ENCODE data around the gene FCER2. TPM values are rescaled to one million over a fixed set of nuclear protein-coding genes. Genes with fewer than 3 reads are reported as not detected.

The FCER2 gene
- polyA plus RNA-seq, 2 of the 4 experiments (the other 2 are of a cell fraction), result not detected

GRCh38 chr19:7650148-7650547 lies 51.8 kb downstream of the FCER2 start:
- H3K9me3 ChIP-seq, result no peaks in the 10 kb centered on the region
- ChIA-PET POLR2A (no interaction called here), CTCF (interaction anchor here (0.7 kb wide), 1 partner anchor 30 kb away, joined by 4 read pairs; the partner anchor contains the start of gene TRAPPC5)
- ATAC-seq, result no peak
- 84% methylated on average over 2 of the region's 2 CpGs for WGBS (ENCODE audit: missing lambda C conversion rate)
- H3K4me3 ChIP-seq, result no peak overlapping the region
- H3K4me1 ChIP-seq, result no peaks in the 10 kb centered on the region
- no peak overlapping the region for H3K4me2 ChIP-seq
- no peak for DNase-seq (ENCODE audit: low read depth in 1 of 2, low spot score in 1 of 2)
- no peak for TF ChIP-seq EHF (CRISPR knock-in tag; IDR thresholded peaks at IDR 0.05)
- TF ChIP-seq ZFP36 (IDR thresholded peaks at IDR 0.05; ENCODE audit: borderline replicate concordance, partially characterized antibody), result peak; percentile 85
- H3K27ac ChIP-seq, result no peak overlapping the region
- no peak for FAIRE-seq

- 88% methylated on average over 12 of the region's 15 CpGs for WGBS (ENCODE audit: missing lambda C conversion rate)
- ChIA-PET POLR2A (no interaction called here), CTCF (interaction anchor here (0.9 to 1.8 kb wide), 3 partner anchors 25 to 32 kb away, joined by 3 to 5 read pairs (median 5); partner anchors contain the start of gene TRAPPC5)
- H3K4me1 ChIP-seq, result no peaks in the 10 kb centered on the region
- DNase-seq (ENCODE audit: low read depth in 1 of 2, low spot score in 1 of 2), result no peak
- FAIRE-seq, result no peak
- no peak overlapping the region for H3K4me3 ChIP-seq
- no peak for ATAC-seq
- no peak overlapping the region for H3K27ac ChIP-seq
- H3K9me3 ChIP-seq, result no peaks in the 10 kb centered on the region
- TF ChIP-seq MYC (IDR thresholded peaks at IDR 0.05; ENCODE audit: borderline replicate concordance, low read length), result no peak
- no peak for TF ChIP-seq SREBF2 (IDR thresholded peaks at IDR 0.05)
- TF ChIP-seq JUNB (IDR thresholded peaks at IDR 0.05), result no peak
- TF ChIP-seq HOXA7 (CRISPR knock-in tag; IDR thresholded peaks at IDR 0.05), result no peak
- no peak for TF ChIP-seq FOSL2 (IDR thresholded peaks at IDR 0.05)
- TF ChIP-seq FOSL2 (CRISPR knock-in tag; IDR thresholded peaks at IDR 0.05), result no peak
- no peak for TF ChIP-seq POLR2A (IDR thresholded peaks at IDR 0.05; ENCODE audit: low read length)
- TF ChIP-seq PHF8 (IDR thresholded peaks at IDR 0.05; ENCODE audit: borderline replicate concordance, low read depth), result no peak
- TF ChIP-seq ZSCAN20 (CRISPR knock-in tag; IDR thresholded peaks at IDR 0.05), result no peak
- TF ChIP-seq FOSB (CRISPR knock-in tag; IDR thresholded peaks at IDR 0.05), result no peak
- no peak for TF ChIP-seq NFE2L2 (conservative IDR thresholded peaks at IDR 0.05; ENCODE audit: low read length)
- TF ChIP-seq ZNF302 (CRISPR knock-in tag; IDR thresholded peaks at IDR 0.05), result no peak
- TF ChIP-seq CTCF (IDR thresholded peaks at IDR 0.05), result no peak
- TF ChIP-seq CHD2 (IDR thresholded peaks at IDR 0.05; ENCODE audit: low read length, partially characterized antibody), result no peak
- TF ChIP-seq BHLHE40 (IDR thresholded peaks at IDR 0.05; ENCODE audit: low read depth, low read length), result no peak
- TF ChIP-seq RNF2 (IDR thresholded peaks at IDR 0.05; ENCODE audit: borderline replicate concordance, low read depth), result no peak
- no peak for TF ChIP-seq ATOH8 (CRISPR knock-in tag; IDR thresholded peaks at IDR 0.05; ENCODE audit: low read depth)
- no peak for TF ChIP-seq RAD21 (conservative IDR thresholded peaks at IDR 0.05 in 1 of 2, IDR thresholded peaks at IDR 0.05 in 1 of 2)
- no peak overlapping the region for H3K4me2 ChIP-seq
Measured at GRCh38 chr19:7648265-7649014, 53.5 kb downstream of the FCER2 start.

- FAIRE-seq (no peak), DNase-seq (ENCODE audit: low read depth in 1 of 2, low spot score in 1 of 2) (no peak), ATAC-seq (no peak)
- ChIA-PET CTCF (interaction anchor here (1.0 kb wide), 1 partner anchor 10 kb away, joined by 3 read pairs; no protein-coding TSS in a partner anchor), POLR2A (no interaction called here)
- Histone ChIP-seq H3K9me3 (no peaks in the 10 kb centered on the region), H3K4me1 (no peaks in the 10 kb centered on the region), H3K4me2 (no peak overlapping the region), H3K4me3 (no peak overlapping the region), H3K27ac (no peak overlapping the region)
- TF ChIP-seq BHLHE40 (IDR thresholded peaks at IDR 0.05; ENCODE audit: low read depth, low read length) (no peak), ESRRA (IDR thresholded peaks at IDR 0.05; ENCODE audit: borderline replicate concordance, low read length) (no peak), CBX2 (IDR thresholded peaks at IDR 0.05; ENCODE audit: borderline replicate concordance, low read depth) (no peak), TP53 (CRISPR knock-in tag; IDR thresholded peaks at IDR 0.05) (no peak), HDAC2 (IDR thresholded peaks at IDR 0.05) (no peak)
- WGBS (ENCODE audit: missing lambda C conversion rate), result 90% methylated on average over 2 of the region's 26 CpGs
Measured at GRCh38 chr19:7647156-7647555, 54.8 kb downstream of the FCER2 start.
